HEK293 (cell line): ENCODE results near the gene FRMD4A.

Experiments
- HOXC10 ChIP-seq: sonication (generic); formaldehyde crosslinking; IDR thresholded peaks from 2 replicates; pipeline ENCODE4 v1.8.1; 2023; ENCODE audit warnings: mild to moderate bottlenecking, missing genetic modification reagents
- SETDB1 ChIP-seq: IDR thresholded peaks from one replicate; pipeline ENCODE4 v1.6.1; 2017; ENCODE audit warnings: mild to moderate bottlenecking, low read length, moderate library complexity, mixed read lengths; ENCODE audit not compliant: insufficient read length
- ZBTB8A ChIP-seq: fragments of 450-650 bp; formaldehyde crosslinking; IDR thresholded peaks from 2 replicates; pipeline ENCODE4 v1.5.1; 2016; ENCODE audit warnings: missing biosample characterization, missing genetic modification characterization
- ZNF121 ChIP-seq: fragments of 450-650 bp; formaldehyde crosslinking; IDR thresholded peaks from 2 replicates; pipeline ENCODE4 v1.5.1; 2016; ENCODE audit warnings: missing biosample characterization, missing genetic modification characterization
- ZNF23 ChIP-seq: fragments of 450-650 bp; formaldehyde crosslinking; IDR thresholded peaks from 2 replicates; pipeline ENCODE4 v1.5.1; 2016; ENCODE audit warnings: missing biosample characterization, missing genetic modification characterization, borderline replicate concordance
- ZNF274 ChIP-seq, 2 experiments: fragments of 200-500 bp in 1 of 2; fragments of 450-650 bp in 1 of 2; sonication (Bioruptor generic) in 1 of 2; formaldehyde crosslinking in 1 of 2; IDR thresholded peaks; 2 replicates each; pipeline versions ENCODE4 v1.5.1 to v1.6.1; 2014 to 2016; ENCODE audit warnings: borderline replicate concordance in 1 of 2, inconsistent platforms in 1 of 2, low read length in 1 of 2, missing biosample characterization in 1 of 2, missing genetic modification characterization in 1 of 2
- ZNF292 ChIP-seq: fragments of 450-650 bp; formaldehyde crosslinking; IDR thresholded peaks from 2 replicates; pipeline ENCODE4 v1.5.1; 2016; ENCODE audit warnings: low read depth, missing biosample characterization, missing genetic modification characterization, borderline replicate concordance
- ZNF510 ChIP-seq: fragments of 450-650 bp; formaldehyde crosslinking; IDR thresholded peaks from 2 replicates; pipeline ENCODE4 v1.5.1; 2018; ENCODE audit warnings: mild to moderate bottlenecking, missing genetic modification characterization, missing biosample characterization; ENCODE audit not compliant: insufficient replicate concordance
- TF ChIP-seq, protein P1 (sequence below): fragments of 450-650 bp; formaldehyde crosslinking; IDR thresholded peaks from 2 replicates; pipeline ENCODE4 v1.5.1; 2016; ENCODE audit warnings: missing biosample characterization, missing genetic modification characterization

DNA sequence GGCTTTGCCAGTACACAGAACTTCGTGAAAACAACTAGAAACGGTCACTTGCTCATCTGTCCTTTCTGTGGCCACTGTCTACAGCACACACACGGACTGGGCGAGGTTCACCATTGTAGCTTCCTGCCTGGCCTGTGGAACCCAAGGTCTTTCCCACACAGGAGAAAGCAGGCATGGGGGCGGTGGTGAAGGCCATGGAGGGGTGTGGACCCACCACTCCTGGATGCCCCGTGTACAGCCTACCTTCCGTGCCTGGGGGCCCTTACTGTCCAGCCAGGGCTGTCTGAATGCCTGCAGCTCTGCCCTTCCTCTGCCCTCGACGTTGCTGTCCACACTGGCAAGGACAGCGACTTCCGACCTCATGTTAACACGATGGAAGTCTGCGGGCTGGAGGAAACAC is 635.1 kb downstream of the FRMD4A start:
- TF ChIP-seq SETDB1, result no peak
- TF ChIP-seq ZBTB8A, result no peak
- TF ChIP-seq ZNF274 (IDR thresholded peaks at IDR 0.05; ENCODE audit: low read length), result no peak
- no peak for TF ChIP-seq ZNF274 (tag by site-specific recombination; IDR thresholded peaks at IDR 0.05; ENCODE audit: borderline replicate concordance)
- TF ChIP-seq ZNF510, result no peak
- TF ChIP-seq ZNF23 (tag by site-specific recombination), result no peak
- TF ChIP-seq ZNF292 (tag by site-specific recombination), result no peak
- TF ChIP-seq, protein P1, sequence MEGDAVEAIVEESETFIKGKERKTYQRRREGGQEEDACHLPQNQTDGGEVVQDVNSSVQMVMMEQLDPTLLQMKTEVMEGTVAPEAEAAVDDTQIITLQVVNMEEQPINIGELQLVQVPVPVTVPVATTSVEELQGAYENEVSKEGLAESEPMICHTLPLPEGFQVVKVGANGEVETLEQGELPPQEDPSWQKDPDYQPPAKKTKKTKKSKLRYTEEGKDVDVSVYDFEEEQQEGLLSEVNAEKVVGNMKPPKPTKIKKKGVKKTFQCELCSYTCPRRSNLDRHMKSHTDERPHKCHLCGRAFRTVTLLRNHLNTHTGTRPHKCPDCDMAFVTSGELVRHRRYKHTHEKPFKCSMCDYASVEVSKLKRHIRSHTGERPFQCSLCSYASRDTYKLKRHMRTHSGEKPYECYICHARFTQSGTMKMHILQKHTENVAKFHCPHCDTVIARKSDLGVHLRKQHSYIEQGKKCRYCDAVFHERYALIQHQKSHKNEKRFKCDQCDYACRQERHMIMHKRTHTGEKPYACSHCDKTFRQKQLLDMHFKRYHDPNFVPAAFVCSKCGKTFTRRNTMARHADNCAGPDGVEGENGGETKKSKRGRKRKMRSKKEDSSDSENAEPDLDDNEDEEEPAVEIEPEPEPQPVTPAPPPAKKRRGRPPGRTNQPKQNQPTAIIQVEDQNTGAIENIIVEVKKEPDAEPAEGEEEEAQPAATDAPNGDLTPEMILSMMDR (tag by site-specific recombination), result no peak
- TF ChIP-seq HOXC10, result no peak
- TF ChIP-seq ZNF121 (tag by site-specific recombination), result no peak
